HEK293 (cell line): ENCODE data around the gene RGL3.

Source experiments
- CTCF ChIA-PET: fragments of 350-600 bp; formaldehyde crosslinking; extraction: SDS; loops from one replicate; lab custom pipeline; 2021; ENCODE audit warnings: antibody characterized with exemption; lab: Yijun Ruan, JAX
- POLR2A ChIA-PET: fragments of 300-600 bp; formaldehyde crosslinking; extraction: SDS; loops from one replicate; lab custom pipeline; 2020; ENCODE audit warnings: antibody characterized with exemption, inconsistent platforms; lab: Yijun Ruan, JAX
- H3K27ac ChIP-seq: fragments of 200-500 bp; sonication (Bioruptor generic); 2 replicates; pipeline ENCODE4 v1.5.1; 2014; ENCODE audit warnings: low read depth, low read length, control low read depth, inconsistent platforms; ENCODE audit errors: extremely low read depth
- H3K36me3 ChIP-seq, 2 experiments: fragments of 200-500 bp in 1 of 2; sonication (Bioruptor generic) in 1 of 2; 1 replicate in 1 of 2; 2 replicates in 1 of 2; pipeline ENCODE4 v1.5.1; 2014 to 2017; ENCODE audit warnings: inconsistent platforms in 2 of 2, low read length in 2 of 2; ENCODE audit not compliant: control insufficient read depth in 2 of 2, insufficient read depth in 1 of 2
- H3K4me1 ChIP-seq: fragments of 200-500 bp; sonication (Bioruptor generic); 2 replicates; pipeline ENCODE4 v1.5.1; 2014; ENCODE audit warnings: mild to moderate bottlenecking, low read length, inconsistent platforms; ENCODE audit not compliant: control insufficient read depth, insufficient read depth
- H3K4me3 ChIP-seq: 2 replicates; pipeline ENCODE4 v1.5.1; 2011; ENCODE audit warnings: low read depth, mild to moderate bottlenecking, control low read depth, low read length, moderate library complexity
- H3K9me3 ChIP-seq: fragments of 200-500 bp; sonication (Bioruptor generic); 2 replicates; pipeline ENCODE4 v1.5.1; 2014; ENCODE audit warnings: low read depth, low read length, inconsistent platforms; ENCODE audit not compliant: control insufficient read depth, insufficient read depth
- CTCF ChIP-seq: fragments of 450-650 bp; formaldehyde crosslinking; IDR thresholded peaks from 2 replicates; pipeline ENCODE4 v1.5.1; 2016; ENCODE audit warnings: missing biosample characterization, missing genetic modification characterization
- EGR2 ChIP-seq: fragments of 450-650 bp; formaldehyde crosslinking; IDR thresholded peaks from 2 replicates; pipeline ENCODE4 v1.5.1; 2016; ENCODE audit warnings: low read depth, missing biosample characterization, missing genetic modification characterization
- FEZF1 ChIP-seq: fragments of 450-650 bp; formaldehyde crosslinking; IDR thresholded peaks from 2 replicates; pipeline ENCODE4 v1.5.1; 2016; ENCODE audit warnings: missing biosample characterization, missing genetic modification characterization
- GLIS1 ChIP-seq: fragments of 450-650 bp; formaldehyde crosslinking; IDR thresholded peaks from 2 replicates; pipeline ENCODE4 v1.5.1; 2016; ENCODE audit warnings: missing biosample characterization, missing genetic modification characterization
- KLF7 ChIP-seq: fragments of 450-650 bp; formaldehyde crosslinking; IDR thresholded peaks from 2 replicates; pipeline ENCODE4 v1.5.1; 2016; ENCODE audit warnings: missing biosample characterization, missing genetic modification characterization, borderline replicate concordance
- SETDB1 ChIP-seq: IDR thresholded peaks from one replicate; pipeline ENCODE4 v1.6.1; 2017; ENCODE audit warnings: mild to moderate bottlenecking, low read length, moderate library complexity, mixed read lengths; ENCODE audit not compliant: insufficient read length
- WT1 ChIP-seq: fragments of 450-650 bp; formaldehyde crosslinking; IDR thresholded peaks from 2 replicates; pipeline ENCODE4 v1.5.1; 2016; ENCODE audit warnings: missing biosample characterization, missing genetic modification characterization
- ZBTB17 ChIP-seq: fragments of 450-650 bp; formaldehyde crosslinking; IDR thresholded peaks from 2 replicates; pipeline ENCODE4 v1.5.1; 2016; ENCODE audit warnings: missing biosample characterization, missing genetic modification characterization
- ZBTB21 ChIP-seq: fragments of 450-650 bp; formaldehyde crosslinking; IDR thresholded peaks from 2 replicates; pipeline ENCODE4 v1.5.1; 2017; ENCODE audit warnings: missing biosample characterization, missing genetic modification characterization
- ZBTB26 ChIP-seq: fragments of 450-650 bp; formaldehyde crosslinking; optimal IDR thresholded peaks from 2 replicates; pipeline ENCODE3; 2016; ENCODE audit warnings: missing biosample characterization, mild to moderate bottlenecking, missing genetic modification characterization
- ZFHX2 ChIP-seq: fragments of 450-650 bp; formaldehyde crosslinking; conservative IDR thresholded peaks from 2 replicates; pipeline ENCODE4 v1.5.1; 2016; ENCODE audit warnings: missing biosample characterization, missing genetic modification characterization
- ZFP37 ChIP-seq: fragments of 450-650 bp; formaldehyde crosslinking; IDR thresholded peaks from 2 replicates; pipeline ENCODE4 v1.5.1; 2016; ENCODE audit warnings: missing biosample characterization, missing genetic modification characterization
- ZNF112 ChIP-seq: fragments of 450-650 bp; formaldehyde crosslinking; IDR thresholded peaks from 2 replicates; pipeline ENCODE4 v1.5.0; 2017; ENCODE audit warnings: missing biosample characterization, missing genetic modification characterization
- ZNF121 ChIP-seq: fragments of 450-650 bp; formaldehyde crosslinking; IDR thresholded peaks from 2 replicates; pipeline ENCODE4 v1.5.1; 2016; ENCODE audit warnings: missing biosample characterization, missing genetic modification characterization
- ZNF132 ChIP-seq: fragments of 450-650 bp; formaldehyde crosslinking; IDR thresholded peaks from 2 replicates; pipeline ENCODE4 v1.5.1; 2017; ENCODE audit warnings: missing biosample characterization, missing genetic modification characterization, borderline replicate concordance
- ZNF311 ChIP-seq: fragments of 450-650 bp; formaldehyde crosslinking; IDR thresholded peaks from 2 replicates; pipeline ENCODE4 v1.5.1; 2017; ENCODE audit warnings: missing biosample characterization, missing genetic modification characterization, borderline replicate concordance
- ZNF366 ChIP-seq: fragments of 450-650 bp; formaldehyde crosslinking; conservative IDR thresholded peaks from 2 replicates; pipeline ENCODE4 v1.5.1; 2016; ENCODE audit warnings: missing biosample characterization, missing genetic modification characterization
- ZNF513 ChIP-seq: fragments of 450-650 bp; IDR thresholded peaks from 2 replicates; pipeline ENCODE4 v1.5.1; 2018; ENCODE audit warnings: missing biosample characterization, missing genetic modification characterization
- ZNF514 ChIP-seq: fragments of 450-650 bp; formaldehyde crosslinking; IDR thresholded peaks from 2 replicates; pipeline ENCODE4 v1.5.1; 2016; ENCODE audit warnings: missing biosample characterization, missing genetic modification characterization
- ZNF600 ChIP-seq: fragments of 450-650 bp; formaldehyde crosslinking; IDR thresholded peaks from 2 replicates; pipeline ENCODE4 v1.5.1; 2016; ENCODE audit warnings: missing biosample characterization, missing genetic modification characterization
- ZNF664 ChIP-seq: fragments of 450-650 bp; formaldehyde crosslinking; IDR thresholded peaks from 2 replicates; pipeline ENCODE4 v1.5.1; 2016; ENCODE audit warnings: missing biosample characterization, missing genetic modification characterization
- ZNF837 ChIP-seq: fragments of 450-650 bp; formaldehyde crosslinking; IDR thresholded peaks from 2 replicates; pipeline ENCODE4 v1.5.1; 2016; ENCODE audit warnings: missing biosample characterization, missing genetic modification characterization

The RGL3 gene

GRCh38 chr19:11448410-11448809 lies 29.3 kb upstream of the RGL3 start:
- TF ChIP-seq ZBTB26 (tag by site-specific recombination) (no peak), GLIS1 (no peak), ZBTB21 (tag by site-specific recombination) (no peak), FEZF1 (tag by site-specific recombination) (no peak), ZNF121 (tag by site-specific recombination) (no peak), ZNF112 (tag by site-specific recombination) (no peak)
- TF ChIP-seq, all 188 proteins: peak for 0
- ChIA-PET CTCF (interaction anchor here (0.6 to 2.1 kb wide), 5 partner anchors 21 to 310 kb away, joined by 3 to 16 read pairs (median 3); no protein-coding TSS in a partner anchor), POLR2A (interaction anchor here (0.7 to 1.5 kb wide), 2 partner anchors 67 to 301 kb away, joined by 4 to 6 read pairs; no protein-coding TSS in a partner anchor)
- Histone ChIP-seq H3K4me3 (no peak overlapping the region), H3K36me3 (peaks cover 15 to 64% of the 10 kb centered on the region in 2 experiments; a peak in 2 of 3 replicates), H3K4me1 (no peaks in the 10 kb centered on the region), H3K9me3 (no peaks in the 10 kb centered on the region), H3K27ac (no peak overlapping the region)

GRCh38 chr19:11447347-11448262 lies 28.5 kb upstream of the RGL3 start:
- H3K9me3 ChIP-seq = no peaks in the 10 kb centered on the region
- TF ChIP-seq ZNF664 (tag by site-specific recombination) = no peak
- peak; percentile 92 for TF ChIP-seq ZNF513 (tag by site-specific recombination)
- peak; percentile 51; the same call in 1 of the 2 replicates for TF ChIP-seq EGR2 (tag by site-specific recombination)
- TF ChIP-seq ZFHX2 = peak; percentile 24; the same call in 1 of the 2 replicates
- TF ChIP-seq KLF7 = no peak
- no peak for TF ChIP-seq WT1 (tag by site-specific recombination)
- ChIA-PET POLR2A (interaction anchor here (0.7 to 2.0 kb wide), 3 partner anchors 66 to 302 kb away, joined by 4 to 8 read pairs (median 6); no protein-coding TSS in a partner anchor), CTCF (interaction anchor here (0.6 to 2.1 kb wide), 8 partner anchors 8 to 310 kb away, joined by 3 to 16 read pairs (median 5); no protein-coding TSS in a partner anchor)
- H3K4me3 ChIP-seq = no peak overlapping the region
- H3K36me3 ChIP-seq = peaks cover 21 to 72% of the 10 kb centered on the region in 2 experiments; a peak in 2 of 3 replicates
- no peak overlapping the region for H3K27ac ChIP-seq
- H3K4me1 ChIP-seq = no peaks in the 10 kb centered on the region

GRCh38 chr19:11446652-11447301 lies 27.7 kb upstream of the RGL3 start:
- peaks cover 25 to 80% of the 10 kb centered on the region in 2 experiments; a peak in 2 of 3 replicates for H3K36me3 ChIP-seq
- CTCF ChIA-PET = interaction anchor here (0.6 to 2.1 kb wide), 12 partner anchors 9 to 303 kb away, joined by 3 to 10 read pairs (median 5); partner anchors contain the start of gene EPOR
- H3K4me3 ChIP-seq = no peak overlapping the region
- no peaks in the 10 kb centered on the region for H3K4me1 ChIP-seq
- no peaks in the 10 kb centered on the region for H3K9me3 ChIP-seq
- POLR2A ChIA-PET = interaction anchor here (1.1 to 2.0 kb wide), 4 partner anchors 63 to 153 kb away, joined by 5 to 8 read pairs (median 6); partner anchors contain the start of genes EPOR and SWSAP1
- no peak overlapping the region for H3K27ac ChIP-seq
- TF ChIP-seq ZNF600 (tag by site-specific recombination) = 0 out of 2 replicates have a peak, but pooled peaks have one; percentile 18
- TF ChIP-seq ZFP37 (tag by site-specific recombination) = 0 out of 2 replicates have a peak, but pooled peaks have one; percentile 33
- no peak for TF ChIP-seq ZNF837 (tag by site-specific recombination)
- no peak for TF ChIP-seq ZNF132 (tag by site-specific recombination)
- no peak for TF ChIP-seq ZNF311 (tag by site-specific recombination)
- no peak for TF ChIP-seq ZNF514
- TF ChIP-seq SETDB1 = no peak
- TF ChIP-seq ZBTB17 (tag by site-specific recombination) = 0 out of 2 replicates have a peak, but pooled peaks have one; percentile 20
- peak; percentile 88 for TF ChIP-seq CTCF (tag by site-specific recombination)
- peak; percentile 55; the same call in 1 of the 2 replicates for TF ChIP-seq ZNF366
- TF ChIP-seq ZFHX2 = peak; percentile 40
